Daoy (cell line): Measurements from ENCODE around the gene PCDHA1. TPM values are rescaled to one million over a fixed set of nuclear protein-coding genes. Genes with fewer than 3 reads are reported as not detected.
A peak's percentile ranks its signal among the peaks of the same experiment; 100 is the strongest.

Experiments
- DNase-seq: peaks from one replicate; pipeline ENCODE4 v3.0.0-alpha.2; 2015; ENCODE audit warnings: low read depth
- total RNA-seq: library from RNA; depleted of rRNA; stranded (reverse); fragments of >200 nt; shearing (Covaris generic); gene quantifications from 2 replicates; pipeline ENCODE4 v1.2.3, GENCODE V29; 2014

PCDHA1 gene
- total RNA-seq, 1 experiment from 2014 or later: 1.2 TPM

DNA sequence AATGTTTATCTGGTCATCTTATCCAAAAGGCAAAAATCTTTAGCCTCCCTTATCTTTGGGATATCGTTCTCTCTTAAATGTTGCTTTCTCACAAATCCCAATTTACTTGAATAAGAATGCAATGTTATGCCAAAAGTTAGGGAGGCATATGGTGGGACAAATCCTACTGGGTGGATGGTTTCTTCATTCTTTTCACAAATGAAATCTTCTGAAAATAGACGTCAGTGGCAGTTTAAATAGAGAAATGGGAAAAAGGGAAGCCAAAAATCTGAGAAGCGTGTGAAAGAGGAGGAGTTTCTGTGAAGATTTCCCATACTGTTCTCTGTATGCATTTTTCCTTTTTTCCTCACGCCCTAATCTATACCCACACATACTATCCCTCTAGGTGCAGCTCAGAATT is 137.7 kb downstream of the PCDHA1 start:
- DNase-seq: no peak

- DNase-seq: no peak
Measured at GRCh38 chr5:140925806-140926442, 140.0 kb downstream of the PCDHA1 start, which contains the start of gene PCDHAC1. PCDHAC1 (plus strand) TSS chr5:140926299; CDS start chr5:140926893, 594 bp downstream.

- peak; percentile 93 for DNase-seq
Measured at GRCh38 chr5:140926443-140927227, 140.7 kb downstream of the PCDHA1 start.

DNA sequence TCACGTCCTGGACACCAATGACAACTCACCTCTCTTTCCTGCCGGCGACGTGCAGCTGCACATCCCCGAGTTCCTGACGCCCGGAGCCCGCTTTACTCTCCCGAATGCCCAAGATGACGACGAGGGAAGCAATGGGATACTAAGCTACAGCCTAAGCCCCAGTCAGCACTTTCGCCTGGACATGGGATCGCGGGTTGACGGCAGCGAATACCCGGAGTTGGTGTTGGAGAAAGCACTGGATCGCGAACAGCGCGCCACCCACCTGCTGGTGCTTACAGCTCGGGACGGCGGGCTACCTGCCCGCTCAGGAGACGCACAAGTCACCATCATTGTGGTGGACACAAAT is 141.3 kb downstream of the PCDHA1 start:
- DNase-seq: no peak

DNA sequence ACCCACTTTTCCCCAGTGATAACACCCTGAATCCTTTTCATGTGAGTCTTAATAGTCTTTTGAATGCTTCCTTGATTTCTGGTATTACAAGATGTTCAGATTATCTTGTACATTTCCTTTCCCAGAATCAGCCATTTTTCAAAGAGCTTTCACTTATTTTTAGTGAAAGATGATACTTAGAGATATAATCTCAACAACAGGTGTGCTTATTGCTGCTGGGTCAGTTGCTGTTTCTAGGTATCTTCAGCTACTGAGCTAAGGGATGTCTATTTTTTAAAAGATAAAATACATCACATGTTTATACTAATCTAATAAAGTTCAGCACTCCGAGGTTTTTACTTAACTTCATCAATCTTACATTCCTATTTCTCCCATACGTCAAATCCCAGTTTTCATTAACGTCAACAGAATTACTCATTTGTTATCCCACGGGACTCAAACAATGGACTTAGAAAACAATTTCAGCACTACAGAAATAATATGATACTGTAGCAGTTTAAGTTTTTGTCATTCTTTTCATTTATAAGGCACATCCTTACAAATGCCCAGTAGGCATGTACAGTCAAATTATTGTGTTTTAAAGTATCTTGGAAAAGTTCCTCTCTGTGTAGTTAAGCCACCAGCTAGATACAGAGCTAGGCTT is 149.1 kb downstream of the PCDHA1 start:
- DNase-seq: no peak

DNA sequence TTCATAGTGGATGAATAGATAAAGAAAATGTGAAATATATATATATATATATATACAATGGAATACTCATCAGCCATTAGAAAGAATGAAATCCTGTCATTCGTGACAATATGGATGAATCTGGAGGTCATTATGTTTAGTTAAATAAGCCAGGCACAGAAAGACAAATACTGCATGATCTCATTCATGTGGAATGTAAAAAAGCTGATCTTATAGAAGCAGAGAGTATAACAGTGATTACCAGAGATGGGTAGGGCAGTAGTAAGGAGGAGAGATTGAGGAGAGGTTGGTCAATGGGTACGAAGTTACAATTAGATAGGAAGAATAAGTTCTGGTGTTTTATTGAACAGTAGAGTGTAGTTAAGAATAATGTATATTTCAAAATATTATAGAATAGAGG is 160.6 kb downstream of the PCDHA1 start:
- DNase-seq: no peak

GRCh38 chr5:140951636-140952035 is 165.7 kb downstream of the PCDHA1 start:
- no peak for DNase-seq

GRCh38 chr5:140953234-140953633 is 167.3 kb downstream of the PCDHA1 start:
- no peak for DNase-seq

- no peak for DNase-seq
Measured at GRCh38 chr5:140962190-140962589, 176.2 kb downstream of the PCDHA1 start.

GRCh38 chr5:140964356-140964755 is 178.4 kb downstream of the PCDHA1 start:
- DNase-seq: no peak

- peak; percentile 21 for DNase-seq
Measured at GRCh38 chr5:140965905-140966292, 180.0 kb downstream of the PCDHA1 start.

GRCh38 chr5:140966293-140967225 is 180.6 kb downstream of the PCDHA1 start, which contains the start of gene PCDHAC2:
PCDHAC2 (plus strand) TSS chr5:140966476; CDS start chr5:140966767, 291 bp downstream.
- DNase-seq: peak; percentile 85

GRCh38 chr5:140967226-140967893 is 181.4 kb downstream of the PCDHA1 start:
- DNase-seq: no peak

DNA sequence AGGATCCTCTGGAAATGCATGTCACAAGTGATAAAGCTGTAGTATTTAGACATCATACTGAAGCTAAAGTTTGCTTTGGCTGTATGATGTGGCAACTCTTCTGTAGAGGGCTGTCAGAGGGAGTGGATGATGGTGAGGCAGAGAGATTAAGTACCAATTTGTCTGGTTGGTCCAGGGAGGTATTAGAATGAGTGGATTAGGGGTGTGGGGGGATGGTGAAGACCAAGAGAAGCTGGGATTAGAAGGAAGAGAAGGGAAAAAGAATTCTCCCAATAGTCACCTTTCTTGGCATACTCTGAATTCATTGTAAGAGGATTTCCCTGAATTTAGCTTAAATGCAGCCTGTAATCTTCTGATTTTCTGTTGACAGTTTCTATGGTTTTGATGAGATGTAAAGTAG is 183.9 kb downstream of the PCDHA1 start:
- no peak for DNase-seq

GRCh38 chr5:140973550-140973949 is 187.6 kb downstream of the PCDHA1 start:
- no peak for DNase-seq

GRCh38 chr5:140977003-140977402 is 191.1 kb downstream of the PCDHA1 start:
- DNase-seq: no peak

DNA sequence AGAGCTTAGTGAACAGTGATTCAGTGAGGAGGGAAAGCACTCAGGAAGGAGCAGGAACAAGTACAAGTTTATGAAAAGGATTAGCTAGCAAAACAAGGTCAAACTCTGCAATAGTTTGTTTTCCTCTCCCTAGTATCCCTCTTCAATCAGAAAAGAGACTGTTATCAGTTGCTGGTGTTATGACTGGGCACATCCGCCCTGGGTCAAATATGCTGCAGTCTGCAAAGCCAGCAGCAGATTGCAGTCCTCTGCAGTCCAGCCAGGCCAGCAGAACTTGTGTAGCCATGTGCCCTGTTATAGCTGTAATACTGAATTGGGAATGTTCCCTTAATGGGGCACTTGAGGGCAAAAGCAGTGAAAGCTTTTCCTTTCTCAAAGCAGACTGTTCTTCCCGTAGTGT is 192.3 kb downstream of the PCDHA1 start:
- no peak for DNase-seq

GRCh38 chr5:140978983-140979382 is 193.0 kb downstream of the PCDHA1 start:
- DNase-seq: no peak

DNA sequence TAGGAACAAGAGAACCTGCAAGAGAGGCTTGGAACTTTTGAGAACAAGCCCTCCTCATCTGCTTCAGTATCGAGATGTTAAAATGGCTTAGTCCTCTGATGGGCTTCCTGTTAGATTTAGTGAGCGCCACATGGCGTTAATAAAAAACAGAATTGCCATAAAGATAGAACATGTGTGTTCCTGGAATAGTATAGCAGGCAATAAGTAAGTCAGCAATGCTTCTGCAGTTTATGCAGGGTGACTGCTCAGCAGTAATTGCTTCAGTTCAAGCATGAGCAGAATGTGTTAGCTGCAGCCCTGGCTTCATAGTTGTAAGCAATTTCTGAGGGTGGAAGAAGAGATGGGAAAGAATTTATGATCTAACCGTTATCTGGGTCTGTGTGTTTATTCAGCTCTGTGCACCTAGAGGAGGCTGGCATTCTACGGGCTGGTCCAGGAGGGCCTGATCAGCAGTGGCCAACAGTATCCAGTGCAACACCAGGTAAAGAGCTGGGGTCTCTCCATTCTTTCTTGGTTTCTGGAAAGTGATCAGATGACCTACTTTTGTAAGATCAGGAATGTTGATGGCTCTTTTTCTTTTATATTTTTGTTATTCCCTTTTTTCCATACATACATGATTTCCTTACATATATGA is 196.3 kb downstream of the PCDHA1 start:
- no peak for DNase-seq

DNA sequence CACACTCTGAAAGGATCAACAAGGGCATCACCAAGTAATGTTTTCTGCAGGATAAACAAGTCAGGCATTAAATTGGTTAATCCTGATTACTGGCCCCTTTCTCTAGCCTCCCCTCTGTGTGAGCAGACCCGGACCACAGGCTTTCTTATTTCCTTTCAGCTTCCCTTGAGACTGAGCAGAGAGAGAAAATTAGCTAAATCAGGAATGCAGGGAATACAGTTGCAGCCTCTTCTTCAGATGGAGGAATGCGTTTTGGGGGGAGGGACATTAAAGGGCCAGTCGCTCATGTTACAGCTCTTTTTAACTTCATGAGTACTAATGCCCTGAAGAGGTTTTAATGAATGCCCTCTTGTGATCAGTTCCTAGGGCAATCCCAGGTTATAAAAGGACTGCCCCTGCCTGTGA is 200.2 kb downstream of the PCDHA1 start:
- DNase-seq: no peak

- no peak for DNase-seq
Measured at GRCh38 chr5:140988100-140988499, 202.2 kb downstream of the PCDHA1 start.
